HG03097 (cell line): Measurements from ENCODE around the gene FAM185A.
A peak's percentile ranks its signal among the peaks of the same experiment; 100 is the strongest.
"Not testable (repeated sequence)": the region's sequence is repeated elsewhere in the genome, so short reads cannot be mapped to it uniquely, and the experiment has no call there.

ENCODE experiments used
- ATAC-seq: cut with Tn5 transposase; IDR thresholded peaks from one replicate; pipeline ENCODE4 v1.9.1; 2021; ENCODE audit not compliant: unreplicated experiment, low FRiP score

FAM185A gene

GRCh38 chr7:102828286-102828685 is 79.5 kb downstream of the FAM185A start:
- no peak for ATAC-seq

GRCh38 chr7:102829075-102829474 is 80.3 kb downstream of the FAM185A start:
- no peak for ATAC-seq

GRCh38 chr7:102830197-102830596 is 81.4 kb downstream of the FAM185A start:
- ATAC-seq = no peak

GRCh38 chr7:102832674-102833073 is 83.9 kb downstream of the FAM185A start:
- no peak for ATAC-seq

GRCh38 chr7:102833343-102833742 is 84.5 kb downstream of the FAM185A start:
- ATAC-seq = no peak

GRCh38 chr7:102834466-102834865 is 85.7 kb downstream of the FAM185A start:
- ATAC-seq = no peak

GRCh38 chr7:102834999-102835398 is 86.2 kb downstream of the FAM185A start:
- ATAC-seq = peak; percentile 54

GRCh38 chr7:102836191-102836919 is 87.6 kb downstream of the FAM185A start:
- no peak for ATAC-seq

- ATAC-seq = no peak
Measured at GRCh38 chr7:102836977-102837376, 88.2 kb downstream of the FAM185A start.

- no peak for ATAC-seq
Measured at GRCh38 chr7:102837802-102838201, 89.0 kb downstream of the FAM185A start.

- ATAC-seq = not testable (repeated sequence)
Measured at GRCh38 chr7:102838572-102839101, 89.8 kb downstream of the FAM185A start.

GRCh38 chr7:102840404-102840803 is 91.6 kb downstream of the FAM185A start:
- ATAC-seq = no peak

- no peak for ATAC-seq
Measured at GRCh38 chr7:102841290-102841689, 92.5 kb downstream of the FAM185A start.

GRCh38 chr7:102842284-102842683 is 93.5 kb downstream of the FAM185A start:
- no peak for ATAC-seq

GRCh38 chr7:102843850-102844249 is 95.1 kb downstream of the FAM185A start:
- ATAC-seq = no peak

GRCh38 chr7:102845346-102845745 is 96.5 kb downstream of the FAM185A start:
- no peak for ATAC-seq

- ATAC-seq = no peak
Measured at GRCh38 chr7:102849079-102849478, 100.3 kb downstream of the FAM185A start.

- ATAC-seq = no peak
Measured at GRCh38 chr7:102849538-102849937, 100.7 kb downstream of the FAM185A start.

- ATAC-seq = no peak
Measured at GRCh38 chr7:102856036-102856435, 107.2 kb downstream of the FAM185A start.
